Measurements from ENCODE around the gene MGAT4B. TPM values are rescaled to one million over a fixed set of nuclear protein-coding genes. Genes with fewer than 3 reads are reported as not detected.
A peak's percentile ranks its signal among the peaks of the same experiment; 100 is the strongest.

Gene MGAT4B
- total and polyA plus RNA-seq, 12 donors = 58.6 to 123 (median 98.0) TPM

GRCh38 chr5:179783128-179783527, 23.5 kb downstream of the MGAT4B start:
- DNase-seq (no peak), ATAC-seq (no peak)
- peaks cover 0 to 36% (median 0%) of the 10 kb centered on the region in 9 donors for H3K36me3 ChIP-seq
- no peaks in the 10 kb centered on the region for H3K27me3 ChIP-seq
- no peak overlapping the region for H3K27ac ChIP-seq
- H3K4me3 ChIP-seq = no peak overlapping the region
- no peak for TF ChIP-seq CTCF (IDR thresholded peaks at IDR 0.05)
- no peaks in the 10 kb centered on the region for H3K9me3 ChIP-seq
- intact Hi-C loops (cut with DNase I) = no loop called here
- WGBS, 2 donors = 94 to 95% methylated on average over 9 of the region's 9 CpGs
- H3K4me1 ChIP-seq = peaks cover 0 to 41% (median 0%) of the 10 kb centered on the region in 9 donors

GRCh38 chr5:179781846-179782245, 24.8 kb downstream of the MGAT4B start:
- Histone ChIP-seq H3K9me3 (no peaks in the 10 kb centered on the region), H3K4me1 (peaks cover 0 to 54% (median 0%) of the 10 kb centered on the region in 9 donors), H3K4me3 (no peak overlapping the region), H3K27ac (no peak overlapping the region), H3K36me3 (peaks cover 0 to 48% (median 0%) of the 10 kb centered on the region in 9 donors), H3K27me3 (no peaks in the 10 kb centered on the region)
- intact Hi-C loops (cut with DNase I) = no loop called here
- TF ChIP-seq CTCF (IDR thresholded peaks at IDR 0.05) = no peak
- DNase-seq = no peak
- ATAC-seq = peak in 6 of 8 donors; percentile 31 to 71 (median 51)
- WGBS, 2 donors = 58 to 78% methylated on average over 4 of the region's 4 CpGs

- intact Hi-C loops (cut with DNase I) = no loop called here
- Histone ChIP-seq H3K27me3 (no peaks in the 10 kb centered on the region), H3K9me3 (no peaks in the 10 kb centered on the region), H3K4me1 (peaks cover 0 to 68% (median 0%) of the 10 kb centered on the region in 9 donors), H3K27ac (no peak overlapping the region), H3K36me3 (peaks cover 0 to 63% (median 11%) of the 10 kb centered on the region in 9 donors), H3K4me3 (no peak overlapping the region)
- DNase-seq (no peak), ATAC-seq (no peak)
- WGBS, 2 donors = 87 to 92% methylated on average over 7 of the region's 7 CpGs
- TF ChIP-seq CTCF (IDR thresholded peaks at IDR 0.05) = no peak
These were observed 26.3 kb downstream of the MGAT4B start for GRCh38 chr5:179780362-179780761.

- Histone ChIP-seq H3K9me3 (no peaks in the 10 kb centered on the region), H3K36me3 (peaks cover 0 to 69% (median 16%) of the 10 kb centered on the region in 9 donors), H3K27ac (no peak overlapping the region), H3K27me3 (no peaks in the 10 kb centered on the region), H3K4me1 (peaks cover 0 to 70% (median 0%) of the 10 kb centered on the region in 9 donors), H3K4me3 (no peak overlapping the region)
- WGBS, 2 donors = 80 to 87% methylated on average over 4 of the region's 4 CpGs
- no peak for TF ChIP-seq CTCF (IDR thresholded peaks at IDR 0.05)
- DNase-seq (no peak), ATAC-seq (no peak)
- intact Hi-C loops (cut with DNase I) = no loop called here
These were observed 26.8 kb downstream of the MGAT4B start for GRCh38 chr5:179779826-179780225.
